Stimulated activated CD8-positive, alpha-beta memory T cell treated with anti-CD3 and anti-CD28 coated beads, Interleukin-15, amount 100 ng/mL, for 48 hours (primary cell): ENCODE results near the gene RGL3.
"Not testable (repeated sequence)": the region's sequence is repeated elsewhere in the genome, so short reads cannot be mapped to it uniquely, and the experiment has no call there.

ENCODE experiments used
- DNase-seq, 2 donors: peaks; one replicate each; pipeline ENCODE4 v3.0.0-alpha.2; 2020; ENCODE audit warnings: low read depth in 2 of 2

Gene RGL3

GRCh38 chr19:11448923-11449554 is 29.9 kb upstream of the RGL3 start:
- DNase-seq, result no peak

DNA sequence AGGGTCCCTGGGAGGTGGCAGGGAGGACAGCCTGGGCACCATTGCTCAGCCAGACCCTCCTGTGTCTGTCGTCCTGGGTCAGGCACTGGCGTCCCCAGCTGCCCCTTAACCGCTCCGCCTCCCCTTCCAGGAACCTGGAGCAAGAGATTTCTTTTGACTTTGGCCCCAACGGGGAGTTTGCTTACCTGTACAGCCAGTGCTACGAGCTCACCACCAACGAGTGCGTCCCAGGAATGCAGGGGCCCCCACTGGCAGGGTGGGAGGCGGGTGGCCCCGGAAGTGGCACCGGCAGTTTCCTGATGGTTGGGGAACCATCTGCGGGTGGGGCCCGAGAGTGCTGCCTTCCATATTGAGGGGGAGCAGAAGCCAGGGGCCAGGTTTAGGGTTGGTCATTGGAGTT is 29.3 kb upstream of the RGL3 start:
- DNase-seq, result no peak

DNA sequence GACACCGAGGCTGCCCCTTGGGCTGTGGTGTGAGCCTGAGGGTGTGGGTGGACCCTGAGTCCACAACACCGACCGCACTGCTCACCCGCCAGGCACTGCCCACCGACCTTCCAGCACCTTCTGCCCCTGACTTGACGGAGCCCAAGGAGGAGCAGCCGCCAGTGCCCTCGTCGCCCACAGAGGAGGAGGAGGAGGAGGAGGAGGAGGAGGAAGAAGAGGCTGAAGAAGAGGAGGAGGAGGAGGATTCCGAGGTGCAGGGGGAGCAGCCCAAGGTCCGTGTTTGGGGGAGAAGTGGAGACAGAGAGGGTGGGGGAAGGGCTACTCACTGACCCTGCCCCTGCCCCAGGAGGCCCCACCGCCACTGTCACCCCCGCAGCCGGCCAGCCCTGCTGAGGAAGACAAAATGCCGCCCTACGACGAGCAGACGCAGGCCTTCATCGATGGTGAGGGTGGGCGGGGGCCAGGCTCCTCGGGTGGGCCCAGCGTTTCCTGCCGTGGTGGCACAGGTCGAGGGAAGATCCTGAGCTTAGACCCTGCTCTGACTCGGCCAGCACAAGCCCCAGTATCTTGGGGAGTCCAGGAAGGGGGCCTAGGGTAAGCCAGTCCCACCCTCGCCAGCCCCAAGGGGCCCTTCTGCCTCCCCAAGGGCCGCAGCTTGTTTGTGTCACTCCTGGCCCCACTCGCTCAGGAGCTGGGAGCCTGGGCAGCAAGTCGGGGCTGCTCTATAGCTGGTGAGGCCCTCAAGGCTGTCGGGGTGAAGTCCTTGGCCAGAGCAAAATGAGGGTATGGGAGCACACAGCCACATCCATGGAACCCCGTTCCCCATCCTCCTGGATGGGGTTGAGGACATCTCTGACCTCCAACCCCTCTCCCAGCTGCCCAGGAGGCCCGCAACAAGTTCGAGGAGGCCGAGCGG is 28.5 kb upstream of the RGL3 start:
- DNase-seq, result no peak

DNA sequence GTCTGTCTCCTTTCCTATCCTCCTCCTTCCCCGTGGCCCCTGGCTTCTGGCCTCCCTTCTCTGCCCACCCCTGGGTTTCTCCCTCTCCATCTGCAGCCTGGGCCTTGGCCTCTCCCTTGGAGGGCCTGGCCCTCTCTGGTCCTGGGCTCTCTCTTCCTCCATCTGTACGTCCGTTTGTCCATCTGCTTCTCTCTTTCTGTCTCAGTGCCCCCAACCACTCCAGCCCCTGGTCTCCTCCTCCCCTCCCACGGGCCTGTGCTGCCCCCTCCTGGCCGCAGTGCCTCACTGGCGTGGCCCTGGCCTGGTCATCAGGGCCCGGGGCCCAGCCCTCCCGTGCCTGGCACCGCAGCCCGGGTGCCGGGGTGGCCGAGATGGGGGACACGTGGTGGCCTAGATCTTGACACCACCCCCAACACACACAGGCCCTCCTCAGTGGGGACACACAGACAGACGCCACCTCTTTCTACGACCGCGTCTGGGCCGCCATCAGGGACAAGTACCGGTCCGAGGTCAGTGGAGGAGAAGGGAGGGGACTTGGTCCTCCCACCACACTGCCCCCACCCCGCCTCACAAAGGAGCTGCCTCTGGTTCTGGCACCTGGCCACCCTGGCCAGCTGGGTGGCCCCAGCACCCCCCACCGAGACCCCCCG is 27.7 kb upstream of the RGL3 start:
- no peak for DNase-seq

GRCh38 chr19:11446271-11446651 is 27.1 kb upstream of the RGL3 start:
- DNase-seq, result no peak

GRCh38 chr19:11445141-11445540 is 26.0 kb upstream of the RGL3 start:
- no peak for DNase-seq

- no peak for DNase-seq
Observed at GRCh38 chr19:11444059-11444458, 24.9 kb upstream of the RGL3 start.

GRCh38 chr19:11437955-11438354 is 18.8 kb upstream of the RGL3 start:
- no peak for DNase-seq

GRCh38 chr19:11435833-11436313 is 16.8 kb upstream of the RGL3 start:
- DNase-seq, result no peak

GRCh38 chr19:11435057-11435832 is 16.1 kb upstream of the RGL3 start, which contains the start of the genes ODAD3 and PRKCSH:
Gene ODAD3, minus strand, starts transcription at chr19:11435121. Its CDS starts 105 bp downstream, at chr19:11435016.
Gene PRKCSH, plus strand, starts transcription at chr19:11435635. Its CDS starts 483 bp downstream, at chr19:11436118.
- peak; percentile 98 to 99 for DNase-seq

DNA sequence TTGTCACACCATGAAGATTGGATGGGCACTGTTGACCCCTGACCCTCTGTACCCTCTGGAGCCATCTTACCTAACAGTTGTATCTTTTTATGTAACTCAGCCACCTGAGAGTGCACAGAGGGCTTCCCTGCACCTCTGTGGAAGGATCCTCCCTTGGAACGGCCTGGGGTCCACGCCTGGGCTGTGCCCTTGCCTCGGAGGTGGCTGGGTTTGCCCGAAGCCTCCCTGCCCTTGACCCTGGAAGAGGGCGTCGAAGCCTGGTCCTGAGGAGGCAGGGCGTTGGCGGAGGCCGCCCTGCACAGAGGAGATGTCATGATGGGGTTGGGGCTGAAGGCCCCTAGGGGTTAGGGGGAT is 15.6 kb upstream of the RGL3 start:
- no peak for DNase-seq

DNA sequence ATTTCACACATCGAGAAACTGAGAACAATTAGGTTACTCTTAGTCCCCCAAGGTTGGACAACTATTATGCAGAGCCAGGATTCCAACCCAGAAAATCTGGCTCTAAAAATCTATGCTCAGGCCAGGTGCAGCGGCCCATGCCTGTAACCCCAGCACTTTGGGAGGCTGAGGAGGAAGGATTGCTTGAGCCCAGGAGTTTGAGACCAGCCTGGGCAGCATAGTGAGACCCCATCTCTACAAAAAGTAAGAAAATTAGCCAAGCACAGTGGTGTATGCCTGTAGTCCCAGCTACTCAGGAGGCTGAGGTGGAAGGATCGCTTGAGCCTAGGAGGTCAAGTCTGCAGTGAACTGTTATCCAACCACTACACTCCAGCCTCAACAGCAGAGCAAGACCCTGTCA is 14.4 kb upstream of the RGL3 start:
- DNase-seq, result not testable (repeated sequence)

GRCh38 chr19:11426656-11427055 is 7.5 kb upstream of the RGL3 start:
- no peak for DNase-seq

GRCh38 chr19:11425719-11426457 is 6.8 kb upstream of the RGL3 start:
- no peak for DNase-seq

DNA sequence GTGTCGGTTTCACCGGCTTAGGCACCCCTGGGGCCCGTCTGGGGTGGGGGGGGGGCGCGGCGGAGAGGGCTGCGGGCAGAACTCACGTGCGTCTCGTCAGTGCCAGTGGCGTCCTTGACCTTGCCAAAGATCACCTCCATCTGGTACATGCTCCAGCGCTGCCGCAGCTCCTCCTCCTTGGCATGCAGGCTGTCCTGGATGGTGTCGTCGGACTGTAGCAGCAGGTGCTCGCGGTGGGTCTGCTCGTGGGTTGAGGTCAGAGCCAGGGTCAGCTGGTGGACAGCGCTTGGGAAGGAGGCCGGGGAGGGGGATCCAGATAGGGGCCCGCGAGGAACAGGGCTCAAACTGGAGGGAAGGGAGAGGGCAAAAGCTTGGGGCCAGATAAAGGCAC is 4.7 kb upstream of the RGL3 start:
- no peak for DNase-seq

GRCh38 chr19:11423164-11423790 is 4.2 kb upstream of the RGL3 start:
- DNase-seq, result no peak

DNA sequence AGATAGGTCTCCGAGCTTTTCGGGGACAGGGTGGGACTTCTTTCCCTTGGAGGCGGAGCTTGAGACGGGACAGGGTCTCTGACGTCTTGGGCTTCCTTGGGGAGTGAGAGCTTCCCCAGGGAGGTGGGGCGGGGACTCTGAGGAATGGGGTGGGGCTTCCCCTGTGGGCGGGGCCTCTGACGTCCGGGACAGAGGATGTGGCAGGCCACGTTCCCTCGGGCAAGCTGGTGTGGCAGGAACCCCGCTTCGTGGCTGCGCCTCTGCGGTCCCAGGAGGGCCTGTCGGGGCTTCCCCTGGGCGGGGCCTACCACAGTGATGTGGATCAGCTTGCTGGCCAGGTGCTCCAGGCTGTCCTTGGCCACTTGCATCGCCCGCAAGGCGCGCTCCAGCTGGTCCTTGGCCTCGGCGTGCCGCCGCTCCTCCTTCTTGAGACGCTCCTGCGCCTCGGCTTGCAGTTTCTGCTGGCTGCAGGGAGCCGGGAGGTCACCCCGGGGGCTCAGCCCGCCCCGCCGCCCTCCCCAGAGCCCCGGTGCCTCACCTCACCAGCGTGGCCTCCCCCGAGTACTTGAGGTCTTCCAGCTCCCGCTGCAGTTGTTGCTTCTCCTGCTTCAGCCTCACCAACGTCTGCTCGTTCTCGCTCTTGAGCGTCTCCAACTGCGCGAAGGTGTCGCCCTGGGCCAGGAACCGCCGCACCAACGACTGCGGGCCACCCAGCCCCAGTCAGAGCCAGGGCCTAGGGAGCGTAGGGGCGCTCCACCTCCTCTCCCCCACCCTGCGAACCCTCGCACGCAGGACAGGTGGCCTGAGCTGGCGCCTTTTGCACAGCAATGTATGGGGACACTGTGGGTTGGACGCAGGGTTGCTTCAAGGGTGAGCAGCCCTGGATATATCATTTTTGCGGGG is 3.3 kb upstream of the RGL3 start:
- DNase-seq, result peak; percentile 62 to 69

GRCh38 chr19:11421371-11422098 is 2.4 kb upstream of the RGL3 start:
- DNase-seq, result peak in 1 of 2 donors; percentile 34
